Measurements from ENCODE around the gene RIT2. TPM values are rescaled to one million over a fixed set of nuclear protein-coding genes. Genes with fewer than 3 reads are reported as not detected.

RIT2 gene
- total and polyA plus RNA-seq, 4 donors, result not detected

- no peak overlapping the region for H3K27ac ChIP-seq (ENCODE audit: low read depth in 1 of 2, low read length in 1 of 2)
- no peak for DNase-seq
- H3K4me1 ChIP-seq (ENCODE audit: control insufficient read depth in 5 of 5, insufficient read depth in 5 of 5, low read length in 5 of 5), result no peaks in the 10 kb centered on the region
- no peaks in the 10 kb centered on the region for H3K9me3 ChIP-seq (ENCODE audit: control insufficient read depth in 4 of 4, insufficient read depth in 3 of 4, low read length in 3 of 4)
- no peaks in the 10 kb centered on the region for H3K27me3 ChIP-seq (ENCODE audit: control insufficient read depth in 3 of 3, insufficient read depth in 3 of 3, low read length in 2 of 3)
- no peaks in the 10 kb centered on the region for H3K36me3 ChIP-seq (ENCODE audit: control insufficient read depth in 4 of 4, insufficient read depth in 4 of 4, low read length in 4 of 4)
- ATAC-seq (ENCODE audit: insufficient read depth, low FRiP score), result no peak
- no peak for TF ChIP-seq CTCF (IDR thresholded peaks at IDR 0.05; ENCODE audit: control extremely low read depth, extremely low read depth)
- WGBS, 2 donors, result 77 to 80% methylated on average over 4 of the region's 4 CpGs
- H3K4me3 ChIP-seq, result no peak overlapping the region
- H3K9ac ChIP-seq (ENCODE audit: insufficient read depth in 1 of 2, low read length in 2 of 2), result no peak overlapping the region
These were observed 71.9 kb downstream of the RIT2 start for GRCh38 chr18:43043626-43044025.

GRCh38 chr18:43040281-43040680, 75.2 kb downstream of the RIT2 start:
- no peaks in the 10 kb centered on the region for H3K36me3 ChIP-seq (ENCODE audit: control insufficient read depth in 4 of 4, insufficient read depth in 4 of 4, low read length in 4 of 4)
- WGBS, 2 donors, result 89 to 92% methylated on average over 2 of the region's 2 CpGs
- H3K9me3 ChIP-seq (ENCODE audit: control insufficient read depth in 4 of 4, insufficient read depth in 3 of 4, low read length in 3 of 4), result no peaks in the 10 kb centered on the region
- no peak overlapping the region for H3K9ac ChIP-seq (ENCODE audit: insufficient read depth in 1 of 2, low read length in 2 of 2)
- ATAC-seq (ENCODE audit: insufficient read depth, low FRiP score), result no peak
- DNase-seq, result no peak
- H3K27ac ChIP-seq (ENCODE audit: low read depth in 1 of 2, low read length in 1 of 2), result no peak overlapping the region
- no peaks in the 10 kb centered on the region for H3K27me3 ChIP-seq (ENCODE audit: control insufficient read depth in 3 of 3, insufficient read depth in 3 of 3, low read length in 2 of 3)
- no peak for TF ChIP-seq CTCF (IDR thresholded peaks at IDR 0.05; ENCODE audit: control extremely low read depth, extremely low read depth)
- H3K4me1 ChIP-seq (ENCODE audit: control insufficient read depth in 5 of 5, insufficient read depth in 5 of 5, low read length in 5 of 5), result no peaks in the 10 kb centered on the region
- no peak overlapping the region for H3K4me3 ChIP-seq

- WGBS, 2 donors, result 39 to 40% methylated on average over 2 of the region's 2 CpGs
- Histone ChIP-seq H3K9me3 (ENCODE audit: control insufficient read depth in 4 of 4, insufficient read depth in 3 of 4, low read length in 3 of 4) (no peaks in the 10 kb centered on the region), H3K36me3 (ENCODE audit: control insufficient read depth in 4 of 4, insufficient read depth in 4 of 4, low read length in 4 of 4) (no peaks in the 10 kb centered on the region), H3K4me3 (no peak overlapping the region), H3K27me3 (ENCODE audit: control insufficient read depth in 3 of 3, insufficient read depth in 3 of 3, low read length in 2 of 3) (no peaks in the 10 kb centered on the region), H3K27ac (ENCODE audit: low read depth in 1 of 2, low read length in 1 of 2) (no peak overlapping the region), H3K4me1 (ENCODE audit: control insufficient read depth in 5 of 5, insufficient read depth in 5 of 5, low read length in 5 of 5) (no peaks in the 10 kb centered on the region), H3K9ac (ENCODE audit: insufficient read depth in 1 of 2, low read length in 2 of 2) (no peak overlapping the region)
- TF ChIP-seq CTCF (IDR thresholded peaks at IDR 0.05; ENCODE audit: control extremely low read depth, extremely low read depth), result no peak
- DNase-seq, result no peak
- no peak for ATAC-seq (ENCODE audit: insufficient read depth, low FRiP score)
These were observed 80.6 kb downstream of the RIT2 start for GRCh38 chr18:43034683-43035500.

Data from lung (tissue), 12 donors.